SK-N-SH (cell line): ENCODE measurements around the gene WWOX. TPM values are rescaled to one million over a fixed set of nuclear protein-coding genes. Genes with fewer than 3 reads are reported as not detected.

Source experiments
- CTCF ChIA-PET: fragments of 300-600, 350-600 bp; formaldehyde crosslinking; extraction: SDS; loops from one replicate; lab custom pipeline; 2021; lab: Yijun Ruan, JAX
- POLR2A ChIA-PET: fragments of 350-600 bp; sonication (Branson Sonifier 250); formaldehyde crosslinking; extraction: SDS; loops from one replicate; lab custom pipeline; 2020; ENCODE audit warnings: antibody characterized with exemption, inconsistent platforms; lab: Yijun Ruan, JAX
- DNase-seq: peaks from one replicate; pipeline ENCODE4 v3.0.0; 2012
- H2AFZ ChIP-seq: fragments of 200-600 bp; sonication (generic); 2 replicates; pipeline ENCODE4 v1.8.1; 2016; ENCODE audit warnings: antibody characterized with exemption, mild to moderate bottlenecking, low read depth
- H3F3A ChIP-seq: fragments of 200-600 bp; sonication (generic); replicated peaks from 2 replicates; pipeline ENCODE3; 2016; ENCODE audit warnings: antibody characterized with exemption, mild to moderate bottlenecking; ENCODE audit not compliant: insufficient read depth
- H3K27ac ChIP-seq, 2 experiments: fragments of 200-500 bp in 1 of 2; fragments of 200-600 bp in 1 of 2; sonication (Bioruptor generic) in 1 of 2; sonication (generic), shearing (Covaris generic) in 1 of 2; 2 replicates each; pipeline versions ENCODE4 v1.5.1 to v1.6.1; 2014 to 2016; ENCODE audit warnings: low read depth in 2 of 2, inconsistent platforms in 1 of 2, low read length in 1 of 2, mild to moderate bottlenecking in 1 of 2, mixed read lengths in 1 of 2
- H3K27me3 ChIP-seq: fragments of 200-600 bp; sonication (generic), shearing (Covaris generic); 2 replicates; pipeline ENCODE4 v1.6.1; 2016; ENCODE audit warnings: mixed run types; ENCODE audit not compliant: insufficient read depth
- H3K36me3 ChIP-seq, 2 experiments: fragments of 200-500 bp in 1 of 2; fragments of 200-600 bp in 1 of 2; sonication (Bioruptor generic) in 1 of 2; sonication (generic) in 1 of 2; replicated peaks in 1 of 2; 2 replicates each; pipeline versions ENCODE3 to v1.5.1; 2014 to 2016; ENCODE audit warnings: low read length in 1 of 2, mild to moderate bottlenecking in 1 of 2; ENCODE audit not compliant: insufficient read depth in 2 of 2, control insufficient read depth in 1 of 2
- H3K4me1 ChIP-seq, 2 experiments: fragments of 200-500 bp in 1 of 2; fragments of 200-600 bp in 1 of 2; sonication (Bioruptor generic) in 1 of 2; sonication (generic), shearing (Covaris generic) in 1 of 2; 2 replicates each; pipeline versions ENCODE4 v1.5.1 to v1.6.1; 2014 to 2016; ENCODE audit warnings: low read depth in 1 of 2, low read length in 1 of 2, mixed run types in 1 of 2; ENCODE audit not compliant: insufficient read depth in 2 of 2, control insufficient read depth in 1 of 2
- H3K4me2 ChIP-seq: fragments of 200-600 bp; sonication (generic), shearing (Covaris generic); 2 replicates; pipeline ENCODE4 v1.6.1; 2017; ENCODE audit warnings: mixed run types
- H3K4me3 ChIP-seq, 2 experiments: fragments of 200-500 bp in 1 of 2; fragments of 200-600 bp in 1 of 2; sonication (Bioruptor generic) in 1 of 2; sonication (generic), shearing (Covaris generic) in 1 of 2; 2 replicates each; pipeline versions ENCODE4 v1.5.1 to v1.8.1; 2014 to 2016; ENCODE audit warnings: low read depth in 2 of 2, inconsistent platforms in 1 of 2, low read length in 1 of 2, mild to moderate bottlenecking in 1 of 2, mixed read lengths in 1 of 2, moderate library complexity in 1 of 2
- H3K79me2 ChIP-seq: fragments of 200-600 bp; sonication (generic); 2 replicates; pipeline ENCODE4 v1.8.1; 2017; ENCODE audit warnings: mild to moderate bottlenecking; ENCODE audit not compliant: insufficient read depth
- H3K9ac ChIP-seq: fragments of 200-600 bp; sonication (generic); 2 replicates; pipeline ENCODE4 v1.6.1; 2017; ENCODE audit warnings: mixed run types
- H3K9me2 ChIP-seq: fragments of 200-600 bp; sonication (generic); 2 replicates; pipeline ENCODE4 v1.6.1; 2017; ENCODE audit warnings: mixed run types
- H3K9me3 ChIP-seq: fragments of 200-600 bp; sonication (generic); 2 replicates; pipeline ENCODE4 v1.6.1; 2017; ENCODE audit warnings: mixed run types, mild to moderate bottlenecking, moderate library complexity
- H4K20me1 ChIP-seq: fragments of 200-600 bp; sonication (generic); 2 replicates; pipeline ENCODE4 v1.6.1; 2017; ENCODE audit warnings: mild to moderate bottlenecking, mixed run types; ENCODE audit not compliant: insufficient read depth
- ELF1 ChIP-seq: IDR thresholded peaks from 2 replicates; pipeline ENCODE4 v1.4.0; 2012
- EZH2phosphoT487 ChIP-seq: fragments of 200-600 bp; sonication (generic); IDR thresholded peaks from 2 replicates; pipeline ENCODE4 v1.6.1; 2017; ENCODE audit warnings: low read depth, mixed run types, mild to moderate bottlenecking, antibody characterized with exemption, moderate library complexity, borderline replicate concordance
- IRF3 ChIP-seq: fragments of 150-350 bp; IDR thresholded peaks from 2 replicates; pipeline ENCODE4 v1.6.1; 2016; ENCODE audit warnings: mild to moderate bottlenecking, low read depth, low read length
- MAX ChIP-seq: IDR thresholded peaks from 2 replicates; pipeline ENCODE4 v1.4.0; 2012; ENCODE audit warnings: low read depth
- MEF2A ChIP-seq: IDR thresholded peaks from 2 replicates; pipeline ENCODE4 v1.4.0; 2012; ENCODE audit warnings: low read depth, borderline replicate concordance
- MXI1 ChIP-seq: IDR thresholded peaks from 2 replicates; pipeline ENCODE4 v1.6.1; 2012; ENCODE audit warnings: mild to moderate bottlenecking, low read depth, low read length, improper control_type of control experiment
- PBX3 ChIP-seq: IDR thresholded peaks from 2 replicates; pipeline ENCODE4; 2012
- RCOR1 ChIP-seq: fragments of 150-350 bp; IDR thresholded peaks from 2 replicates; pipeline ENCODE4 v1.6.1; 2017; ENCODE audit warnings: antibody characterized with exemption, low read length
- REST ChIP-seq: IDR thresholded peaks from 2 replicates; pipeline ENCODE4 v1.6.1; 2012; ENCODE audit warnings: mild to moderate bottlenecking, low read depth, low read length, moderate library complexity
- RXRA ChIP-seq: IDR thresholded peaks from 2 replicates; pipeline ENCODE4 v1.4.0; 2012; ENCODE audit warnings: low read depth, mild to moderate bottlenecking, borderline replicate concordance
- TAF1 ChIP-seq: IDR thresholded peaks from 2 replicates; pipeline ENCODE4 v1.6.1; 2012; ENCODE audit warnings: low read depth, mild to moderate bottlenecking, low read length, moderate library complexity, borderline replicate concordance
- USF2 ChIP-seq: fragments of 150-350 bp; IDR thresholded peaks from 2 replicates; pipeline ENCODE4 v1.6.1; 2017; ENCODE audit warnings: antibody characterized with exemption, low read length, low read depth, borderline replicate concordance
- YY1 ChIP-seq: IDR thresholded peaks from 2 replicates; pipeline ENCODE4 v1.4.0; 2012; ENCODE audit warnings: low read depth, mild to moderate bottlenecking
- ZBTB33 ChIP-seq: IDR thresholded peaks from 2 replicates; pipeline ENCODE4 v1.4.0; 2012; ENCODE audit warnings: low read depth, borderline replicate concordance
- WGBS: methylation state at CpG from one replicate; pipeline ENCODE4 v1.1.6; 2017; ENCODE audit warnings: low lambda C conversion rate; 5-methylcytosine and 5-hydroxymethylcytosine counted together
- polyA plus RNA-seq, 3 experiments: library from polyadenylated mRNA; depleted of rRNA; stranded (reverse); fragments of >200 nt; gene quantifications; 2 replicates each; pipeline ENCODE4 v1.2.3, GENCODE V29; 2012

WWOX gene
- polyA plus RNA-seq, 1 of the 3 experiments (the other 2 are of a cell fraction) = 10.8 TPM

GRCh38 chr16:78591682-78592103, 492.2 kb downstream of the WWOX start (continued):
- TF ChIP-seq IRF3 = no peak
- no peak for TF ChIP-seq YY1
- TF ChIP-seq ZBTB33 = no peak

GRCh38 chr16:78592111-78592510, 492.7 kb downstream of the WWOX start:
- ChIA-PET CTCF (no interaction called here), POLR2A (no interaction called here)
- Histone ChIP-seq H3K9me2 (no peaks in the 10 kb centered on the region), H3K27ac (no peak overlapping the region), H3K9ac (no peak overlapping the region), H3K9me3 (no peaks in the 10 kb centered on the region), H4K20me1 (no peaks in the 10 kb centered on the region), H3K36me3 (no peaks in the 10 kb centered on the region), H3K4me3 (no peak overlapping the region), H3K27me3 (no peaks in the 10 kb centered on the region), H2AFZ (no peak overlapping the region), H3K4me2 (no peak overlapping the region), H3F3A (no peaks in the 10 kb centered on the region), H3K79me2 (no peaks in the 10 kb centered on the region), H3K4me1 (no peaks in the 10 kb centered on the region)
- DNase-seq = no peak
- TF ChIP-seq ELF1 (no peak), MXI1 (no peak), USF2 (no peak), EZH2phosphoT487 (no peak), RXRA (no peak), TAF1 (no peak), MAX (no peak), YY1 (no peak), RCOR1 (no peak), REST (no peak), PBX3 (no peak), MEF2A (no peak)
- WGBS = 62% methylated on average over 3 of the region's 3 CpGs
